ENCODE data around the gene MYO1B. TPM values are rescaled to one million over a fixed set of nuclear protein-coding genes. Genes with fewer than 3 reads are reported as not detected.

The MYO1B gene
- total and polyA plus RNA-seq, 2 experiments from 2014 or later: 126 to 197 TPM

GRCh38 chr2:191430476-191430875 is 185.3 kb downstream of the MYO1B start:
- no peak for DNase-seq
- H3K9me3 ChIP-seq (ENCODE audit: low read depth): no peaks in the 10 kb centered on the region
- H3K27me3 ChIP-seq (replicated peaks; ENCODE audit: insufficient read depth): no peaks in the 10 kb centered on the region
- H3K4me2 ChIP-seq (ENCODE audit: unreplicated experiment): no peak overlapping the region
- no peak overlapping the region for H3K9ac ChIP-seq
- no peaks in the 10 kb centered on the region for H3K9me2 ChIP-seq (ENCODE audit: insufficient read depth)
- WGBS, 2 experiments (ENCODE audit: low coverage in 1 of 2, low lambda C conversion rate in 2 of 2, missing lambda C conversion rate in 2 of 2): 95 to 96% methylated on average over 1 of the region's 1 CpG
- H3K36me3 ChIP-seq (ENCODE audit: low read depth): peaks cover 16% of the 10 kb centered on the region
- no peak overlapping the region for H2AFZ ChIP-seq
- no peaks in the 10 kb centered on the region for H3K4me1 ChIP-seq (ENCODE audit: insufficient read depth)
- no peak overlapping the region for H3K4me3 ChIP-seq
- H3K79me2 ChIP-seq (ENCODE audit: insufficient read depth): no peaks in the 10 kb centered on the region
- no peak overlapping the region for H3K27ac ChIP-seq
- H3F3A ChIP-seq (ENCODE audit: insufficient read depth): peaks cover 68% of the 10 kb centered on the region
- no peak for TF ChIP-seq EZH2phosphoT487 (IDR thresholded peaks at IDR 0.05; ENCODE audit: insufficient read depth, low read depth)
- TF ChIP-seq EZH2 (IDR thresholded peaks at IDR 0.05; ENCODE audit: insufficient read depth, poor library complexity, severe bottlenecking): no peak
- in situ Hi-C loops (cut with MboI): no loop called here
- no peaks in the 10 kb centered on the region for H4K20me1 ChIP-seq (ENCODE audit: insufficient read depth)

DNA sequence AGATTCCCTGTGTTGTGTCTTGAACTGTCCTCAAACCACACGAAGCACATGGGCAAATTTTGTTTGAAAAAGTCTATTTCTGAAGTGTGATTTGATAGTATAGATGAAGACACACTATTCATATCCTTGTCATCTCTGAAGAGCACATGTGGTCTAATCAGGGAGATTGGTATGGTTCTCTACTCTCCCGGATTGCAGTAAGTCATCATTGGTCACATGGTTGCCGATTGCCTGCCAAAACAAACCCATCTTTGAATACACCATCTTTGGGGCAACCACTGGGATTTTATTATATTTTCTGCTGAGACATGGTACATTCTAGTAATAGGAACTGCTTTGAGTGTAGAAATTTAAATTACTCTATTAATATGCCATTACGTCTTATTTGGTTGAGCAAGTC is 186.9 kb downstream of the MYO1B start:
- 94 to 98% methylated on average over 4 of the region's 4 CpGs for WGBS, 2 experiments (ENCODE audit: low coverage in 1 of 2, low lambda C conversion rate in 2 of 2, missing lambda C conversion rate in 2 of 2)
- Histone ChIP-seq H3K27ac (no peak overlapping the region), H3K36me3 (ENCODE audit: low read depth) (no peaks in the 10 kb centered on the region), H3K4me3 (no peak overlapping the region), H3K9me3 (ENCODE audit: low read depth) (no peaks in the 10 kb centered on the region), H3K27me3 (replicated peaks; ENCODE audit: insufficient read depth) (no peaks in the 10 kb centered on the region), H3K4me1 (ENCODE audit: insufficient read depth) (no peaks in the 10 kb centered on the region), H3F3A (ENCODE audit: insufficient read depth) (peaks cover 68% of the 10 kb centered on the region), H4K20me1 (ENCODE audit: insufficient read depth) (no peaks in the 10 kb centered on the region), H3K4me2 (ENCODE audit: unreplicated experiment) (no peak overlapping the region), H2AFZ (no peak overlapping the region), H3K9me2 (ENCODE audit: insufficient read depth) (no peaks in the 10 kb centered on the region), H3K79me2 (ENCODE audit: insufficient read depth) (no peaks in the 10 kb centered on the region), H3K9ac (no peak overlapping the region)
- no peak for DNase-seq
- TF ChIP-seq EZH2phosphoT487 (IDR thresholded peaks at IDR 0.05; ENCODE audit: insufficient read depth, low read depth) (no peak), EZH2 (IDR thresholded peaks at IDR 0.05; ENCODE audit: insufficient read depth, poor library complexity, severe bottlenecking) (no peak)
- in situ Hi-C loops (cut with MboI): no loop called here

DNA sequence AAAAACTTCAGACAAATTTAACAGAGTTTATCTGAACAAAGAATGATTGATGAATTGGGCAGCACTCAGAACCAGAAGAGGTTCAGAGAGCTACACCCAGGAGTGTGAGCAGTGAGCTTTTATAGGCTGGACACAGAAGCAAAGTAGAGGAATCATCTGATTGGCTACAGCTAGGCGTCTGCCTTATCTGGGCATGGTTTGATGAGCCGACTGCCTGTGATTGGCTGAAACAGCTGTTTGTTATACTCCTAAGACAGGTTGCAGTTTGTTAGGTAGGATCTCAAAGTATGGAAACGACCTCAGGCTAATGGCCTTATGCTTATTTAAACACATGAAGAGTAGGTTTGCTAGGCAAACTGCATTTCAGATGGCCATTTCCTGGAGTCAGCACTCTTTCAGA is 188.9 kb downstream of the MYO1B start:
- WGBS, 2 experiments (ENCODE audit: low coverage in 1 of 2, low lambda C conversion rate in 2 of 2, missing lambda C conversion rate in 2 of 2): 81 to 86% methylated on average over 3 of the region's 3 CpGs
- Histone ChIP-seq H3K79me2 (ENCODE audit: insufficient read depth) (no peaks in the 10 kb centered on the region), H3K4me2 (ENCODE audit: unreplicated experiment) (no peak overlapping the region), H3K36me3 (ENCODE audit: low read depth) (no peaks in the 10 kb centered on the region), H3K27ac (no peak overlapping the region), H3F3A (ENCODE audit: insufficient read depth) (peaks cover 53% of the 10 kb centered on the region), H2AFZ (no peak overlapping the region), H3K4me3 (no peak overlapping the region), H3K9me3 (ENCODE audit: low read depth) (no peaks in the 10 kb centered on the region), H3K9me2 (ENCODE audit: insufficient read depth) (no peaks in the 10 kb centered on the region), H3K4me1 (ENCODE audit: insufficient read depth) (no peaks in the 10 kb centered on the region), H4K20me1 (ENCODE audit: insufficient read depth) (no peaks in the 10 kb centered on the region), H3K27me3 (replicated peaks; ENCODE audit: insufficient read depth) (no peaks in the 10 kb centered on the region), H3K9ac (no peak overlapping the region)
- in situ Hi-C loops (cut with MboI): no loop called here
- TF ChIP-seq EZH2phosphoT487 (IDR thresholded peaks at IDR 0.05; ENCODE audit: insufficient read depth, low read depth): no peak
- TF ChIP-seq EZH2 (IDR thresholded peaks at IDR 0.05; ENCODE audit: insufficient read depth, poor library complexity, severe bottlenecking): no peak
- no peak for DNase-seq

- H4K20me1 ChIP-seq (ENCODE audit: insufficient read depth): no peaks in the 10 kb centered on the region
- no peaks in the 10 kb centered on the region for H3K79me2 ChIP-seq (ENCODE audit: insufficient read depth)
- no peak overlapping the region for H3K4me3 ChIP-seq
- no peaks in the 10 kb centered on the region for H3K9me2 ChIP-seq (ENCODE audit: insufficient read depth)
- no peak for DNase-seq
- in situ Hi-C loops (cut with MboI): no loop called here
- H3K4me2 ChIP-seq (ENCODE audit: unreplicated experiment): no peak overlapping the region
- H3K4me1 ChIP-seq (ENCODE audit: insufficient read depth): no peaks in the 10 kb centered on the region
- no peaks in the 10 kb centered on the region for H3K36me3 ChIP-seq (ENCODE audit: low read depth)
- H2AFZ ChIP-seq: no peak overlapping the region
- H3K27me3 ChIP-seq (replicated peaks; ENCODE audit: insufficient read depth): no peaks in the 10 kb centered on the region
- peaks cover 42% of the 10 kb centered on the region for H3F3A ChIP-seq (ENCODE audit: insufficient read depth)
- no peak overlapping the region for H3K9ac ChIP-seq
- TF ChIP-seq EZH2 (IDR thresholded peaks at IDR 0.05; ENCODE audit: insufficient read depth, poor library complexity, severe bottlenecking) (no peak), EZH2phosphoT487 (IDR thresholded peaks at IDR 0.05; ENCODE audit: insufficient read depth, low read depth) (no peak)
- no peaks in the 10 kb centered on the region for H3K9me3 ChIP-seq (ENCODE audit: low read depth)
- WGBS, 2 experiments (ENCODE audit: low coverage in 1 of 2, low lambda C conversion rate in 2 of 2, missing lambda C conversion rate in 2 of 2): 96 to 97% methylated on average over 6 of the region's 6 CpGs
- H3K27ac ChIP-seq: no peak overlapping the region
Observed at GRCh38 chr2:191435141-191435540, 189.9 kb downstream of the MYO1B start.

All from GM23248 (cell line).